GM18511 (cell line): ENCODE data around the gene SRGAP1.

Experiments
- ATAC-seq: cut with Tn5 transposase; IDR thresholded peaks from one replicate; pipeline ENCODE4 v1.9.1; 2021; ENCODE audit warnings: mild to moderate bottlenecking, moderate library complexity; ENCODE audit not compliant: unreplicated experiment

SRGAP1 gene

DNA sequence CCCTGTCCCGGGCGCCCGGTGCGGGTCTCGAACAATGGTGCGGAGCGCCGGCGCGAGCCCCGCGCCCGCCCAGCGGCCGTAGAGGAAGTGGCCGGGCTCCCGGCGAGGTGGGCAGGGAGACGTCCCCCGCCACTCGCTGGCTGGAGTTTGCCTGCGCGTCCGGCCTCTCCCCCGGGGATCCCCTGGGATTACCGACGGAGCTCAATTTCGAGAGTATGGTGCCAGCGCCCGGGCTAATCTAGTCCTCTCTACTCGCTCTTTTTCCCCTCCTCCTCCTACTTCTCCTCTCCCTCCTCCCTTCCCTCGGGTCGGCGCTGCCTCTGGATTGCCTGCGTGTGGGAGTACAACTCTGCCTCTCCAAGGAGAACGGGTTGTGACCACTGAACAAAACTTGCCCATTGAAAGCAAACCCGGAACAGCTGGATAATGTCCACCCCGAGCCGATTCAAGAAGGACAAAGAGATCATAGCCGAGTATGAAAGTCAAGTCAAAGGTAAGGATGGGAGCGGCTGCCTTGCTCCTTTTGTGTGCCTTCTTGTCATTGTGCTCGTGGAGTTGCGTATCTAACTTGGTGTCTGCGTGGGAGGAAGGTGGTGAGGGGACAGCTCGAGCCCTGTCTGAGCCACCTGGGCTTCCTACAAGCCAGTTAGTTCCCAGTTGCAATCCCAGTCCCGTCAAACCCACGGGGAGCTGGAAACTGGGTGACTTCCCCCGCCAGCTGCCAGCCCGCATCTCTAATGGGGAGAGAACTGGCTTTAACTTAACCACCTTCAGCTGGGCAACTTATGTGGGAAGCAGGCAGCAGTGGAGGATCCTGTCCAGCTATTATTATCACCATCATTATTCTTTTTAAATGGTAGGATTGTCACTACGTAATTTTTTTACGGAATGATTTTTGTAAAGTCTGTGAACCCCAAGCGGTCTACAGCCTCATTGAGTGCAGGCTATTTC lies at the start of gene SRGAP1:
Gene SRGAP1 (plus strand): TSS at position 310 of the 951 bp plus-strand sequence. CDS start 117 bp downstream, at position 427.
- ATAC-seq = no peak

DNA sequence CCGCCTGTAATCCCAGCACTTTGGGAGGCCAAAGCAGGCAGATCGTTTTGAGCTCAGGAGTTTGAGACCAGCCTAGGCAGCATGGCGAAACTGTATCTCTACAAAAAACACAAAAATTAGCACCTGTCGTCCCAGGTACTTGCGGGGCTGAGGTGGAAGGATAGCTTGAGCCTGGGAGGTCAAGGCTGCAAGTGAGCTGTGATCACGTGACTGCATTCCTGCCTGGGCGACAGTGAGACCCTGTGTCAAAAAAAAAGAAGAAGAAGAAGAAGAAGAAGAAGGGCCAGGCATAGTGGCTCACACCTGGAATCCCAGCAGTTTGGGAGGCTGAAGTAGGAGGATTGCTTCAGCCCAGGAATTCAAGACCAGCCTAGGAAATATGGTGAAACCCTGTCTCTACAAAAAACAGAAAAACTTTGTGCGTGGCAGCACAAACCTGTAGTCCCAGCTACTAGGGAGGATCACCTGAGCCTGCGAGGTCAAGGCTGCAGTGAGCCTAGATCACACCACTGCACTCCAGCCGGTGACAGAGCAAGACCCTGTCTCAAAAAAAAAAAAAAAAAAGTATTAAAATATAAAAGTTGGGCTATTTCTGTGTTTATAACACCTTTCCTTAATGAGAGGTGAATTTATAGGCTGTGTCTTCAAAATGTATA lies 49.3 kb upstream of the SRGAP1 start:
- no peak for ATAC-seq

DNA sequence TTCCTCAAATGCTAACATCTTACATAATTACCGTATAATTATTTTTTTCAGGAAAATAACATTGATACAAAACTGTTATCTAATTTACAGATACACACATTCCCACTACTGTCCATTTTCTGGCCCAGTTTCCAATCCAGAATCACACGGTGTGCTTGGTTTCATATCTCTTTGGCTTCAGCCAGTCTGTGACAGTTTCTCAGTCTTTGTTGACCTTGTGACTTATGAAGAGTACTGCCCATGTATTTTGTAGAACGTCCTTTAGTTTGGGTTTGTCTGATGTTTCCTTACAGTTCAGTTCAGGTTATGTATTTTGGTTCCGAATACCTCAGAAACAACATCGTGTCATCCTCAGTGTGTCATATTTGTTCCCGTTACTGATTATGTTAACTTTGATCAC lies 48.6 kb upstream of the SRGAP1 start:
- ATAC-seq = no peak

DNA sequence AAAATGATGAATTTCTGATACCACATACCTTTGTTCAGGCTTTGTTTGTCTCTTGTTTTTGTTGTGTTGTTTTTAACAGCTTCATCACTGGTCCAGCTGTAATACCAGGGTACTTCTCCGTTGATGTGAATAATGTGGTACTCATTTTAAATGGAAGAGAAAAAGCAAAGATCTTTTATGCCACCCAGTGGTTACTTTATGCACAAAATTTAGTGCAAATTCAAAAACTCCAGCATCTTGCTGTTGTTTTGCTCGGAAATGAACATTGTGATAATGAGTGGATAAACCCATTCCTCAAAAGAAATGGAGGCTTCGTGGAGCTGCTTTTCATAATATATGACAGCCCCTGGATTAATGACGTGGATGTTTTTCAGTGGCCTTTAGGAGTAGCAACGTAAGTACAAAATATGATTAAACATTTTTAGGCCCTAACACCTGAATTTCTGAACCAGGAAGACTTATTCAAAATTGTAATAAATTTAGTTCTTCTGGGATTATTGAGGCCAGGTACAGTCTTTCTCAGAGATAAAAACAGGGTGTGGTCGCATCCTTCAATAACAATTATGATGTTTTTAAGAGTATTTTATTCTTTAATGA lies 42.4 kb upstream of the SRGAP1 start:
- no peak for ATAC-seq

DNA sequence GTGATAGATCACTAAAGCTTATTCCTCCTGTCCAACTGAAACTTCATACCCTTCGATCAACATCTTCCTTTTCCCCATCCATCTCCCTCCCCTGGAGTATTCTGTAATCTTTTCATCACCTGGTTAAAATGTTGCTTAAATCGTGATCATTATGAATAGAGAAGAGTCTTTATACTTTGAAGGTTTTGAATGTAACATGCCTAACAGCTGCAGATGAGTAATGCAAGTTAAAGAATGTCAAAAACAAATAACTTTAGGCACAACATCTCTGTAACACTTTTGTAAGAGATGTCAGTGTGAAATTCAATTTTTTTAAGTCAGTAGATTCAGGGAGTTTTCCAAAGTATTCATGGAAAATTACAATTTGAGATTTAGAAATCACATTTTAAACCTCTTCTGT lies 39.8 kb upstream of the SRGAP1 start:
- ATAC-seq = no peak

DNA sequence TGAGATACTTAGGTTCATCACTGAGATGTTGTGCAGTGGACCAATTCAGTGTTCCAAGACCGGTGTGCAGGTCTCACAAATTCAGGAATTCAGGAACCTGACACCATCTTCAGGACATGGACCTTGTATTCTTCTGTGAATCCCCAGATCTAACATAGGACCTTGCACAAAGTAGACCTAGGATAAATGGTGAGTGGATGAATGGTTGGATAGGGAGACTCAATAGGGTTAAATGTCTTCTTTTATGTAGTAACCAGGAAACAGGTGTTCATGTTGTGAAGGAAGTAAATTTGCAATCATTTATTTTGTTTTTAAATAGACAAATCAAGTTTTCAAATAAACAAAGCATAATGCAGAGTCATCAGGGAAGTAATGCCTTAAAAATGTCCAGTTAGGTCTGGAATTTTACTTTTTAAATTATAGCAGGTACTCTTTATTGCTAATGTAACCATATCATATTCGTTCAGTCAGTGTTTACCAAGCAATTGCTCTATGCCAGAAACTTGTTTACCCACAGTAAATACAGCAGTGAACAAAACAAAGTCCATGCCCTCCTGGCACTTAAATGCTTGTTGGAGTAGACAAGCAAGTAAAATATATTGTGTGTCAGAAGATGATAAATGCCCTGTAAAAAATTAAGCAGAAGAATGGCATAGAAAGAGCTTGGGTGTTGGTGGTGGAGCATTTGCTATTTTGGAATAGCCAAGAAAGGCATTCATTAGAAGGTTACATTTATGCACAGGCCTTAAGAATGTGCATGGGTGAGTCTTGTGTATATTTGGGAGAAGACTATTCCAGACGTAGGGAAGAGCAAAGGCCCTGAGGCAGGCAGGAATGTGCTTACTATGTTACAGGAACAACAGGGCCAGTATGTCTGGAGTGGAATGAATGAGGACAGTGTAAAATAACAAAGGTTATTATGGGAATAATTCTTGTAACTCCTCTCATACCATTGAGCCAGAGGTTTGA lies 38.5 kb upstream of the SRGAP1 start:
- ATAC-seq = no peak

DNA sequence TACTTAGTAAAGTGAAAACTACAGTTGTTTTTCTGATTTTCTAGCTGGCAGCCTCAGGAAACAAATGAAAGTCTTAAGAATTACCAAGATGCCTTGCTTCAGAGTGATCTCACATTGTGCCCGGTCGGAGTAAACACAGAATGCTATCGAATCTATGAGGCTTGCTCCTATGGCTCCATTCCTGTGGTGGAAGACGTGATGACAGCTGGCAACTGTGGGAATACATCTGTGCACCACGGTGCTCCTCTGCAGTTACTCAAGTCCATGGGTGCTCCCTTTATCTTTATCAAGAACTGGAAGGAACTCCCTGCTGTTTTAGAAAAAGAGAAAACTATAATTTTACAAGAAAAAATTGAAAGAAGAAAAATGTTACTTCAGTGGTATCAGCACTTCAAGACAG lies 35.9 kb upstream of the SRGAP1 start:
- ATAC-seq = no peak

DNA sequence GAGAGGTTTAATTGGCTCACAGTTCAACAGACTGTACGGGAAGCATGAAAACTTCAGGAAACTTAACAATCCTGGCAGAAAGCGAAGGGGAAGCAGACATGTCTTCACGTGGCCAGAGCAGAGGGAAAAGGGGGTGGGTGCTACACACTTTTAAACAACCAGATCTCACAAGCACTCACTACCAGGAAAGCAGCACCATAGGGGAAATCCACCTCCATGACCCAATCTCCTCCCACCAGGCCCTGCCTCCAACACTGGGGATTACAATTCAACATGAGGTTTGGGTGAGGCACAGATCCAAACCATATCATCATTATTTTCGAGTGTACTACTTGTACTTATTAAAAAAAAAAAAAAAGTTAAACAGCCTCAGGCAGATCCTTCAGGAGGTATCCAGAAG lies 34.9 kb upstream of the SRGAP1 start:
- ATAC-seq = no peak

DNA sequence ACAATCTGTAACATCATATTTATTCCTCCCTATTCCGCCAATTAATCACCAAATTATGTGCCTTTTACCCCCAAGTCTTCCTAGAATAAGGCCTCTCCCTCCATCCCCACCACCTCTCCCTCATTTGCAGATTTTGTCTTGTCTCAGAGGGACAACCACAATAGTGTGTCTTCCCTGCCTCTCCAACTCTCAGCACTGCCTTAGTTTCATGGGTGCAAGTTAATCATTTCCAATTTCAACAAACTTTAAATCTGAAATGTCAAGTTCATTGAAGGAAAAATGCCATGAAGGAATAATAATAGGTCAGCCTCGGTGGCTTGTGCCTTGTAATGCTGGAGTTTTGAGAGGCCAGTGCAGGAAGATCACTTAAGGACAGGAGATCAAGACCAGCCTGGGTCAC lies 33.2 kb upstream of the SRGAP1 start:
- ATAC-seq = no peak

DNA sequence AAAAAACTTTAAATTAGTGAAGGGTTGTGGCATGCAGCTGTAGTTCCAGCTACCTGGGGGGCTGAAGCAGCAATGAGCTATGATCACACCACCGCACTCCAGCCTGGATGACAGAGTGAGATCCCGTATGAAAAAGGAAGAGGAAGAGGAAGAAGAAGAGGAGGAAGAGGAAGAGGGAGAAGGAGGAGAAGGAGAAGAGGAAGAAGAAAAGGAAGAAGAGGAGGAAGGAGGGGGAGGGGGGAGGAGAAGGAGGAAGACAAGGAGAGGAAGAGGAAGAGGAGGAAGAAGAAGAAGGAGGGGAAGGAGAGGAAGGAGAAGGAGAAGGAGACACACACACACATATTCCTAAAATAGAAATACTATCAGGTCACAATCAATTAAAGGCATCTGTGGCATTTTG lies 32.7 kb upstream of the SRGAP1 start:
- ATAC-seq = no peak

DNA sequence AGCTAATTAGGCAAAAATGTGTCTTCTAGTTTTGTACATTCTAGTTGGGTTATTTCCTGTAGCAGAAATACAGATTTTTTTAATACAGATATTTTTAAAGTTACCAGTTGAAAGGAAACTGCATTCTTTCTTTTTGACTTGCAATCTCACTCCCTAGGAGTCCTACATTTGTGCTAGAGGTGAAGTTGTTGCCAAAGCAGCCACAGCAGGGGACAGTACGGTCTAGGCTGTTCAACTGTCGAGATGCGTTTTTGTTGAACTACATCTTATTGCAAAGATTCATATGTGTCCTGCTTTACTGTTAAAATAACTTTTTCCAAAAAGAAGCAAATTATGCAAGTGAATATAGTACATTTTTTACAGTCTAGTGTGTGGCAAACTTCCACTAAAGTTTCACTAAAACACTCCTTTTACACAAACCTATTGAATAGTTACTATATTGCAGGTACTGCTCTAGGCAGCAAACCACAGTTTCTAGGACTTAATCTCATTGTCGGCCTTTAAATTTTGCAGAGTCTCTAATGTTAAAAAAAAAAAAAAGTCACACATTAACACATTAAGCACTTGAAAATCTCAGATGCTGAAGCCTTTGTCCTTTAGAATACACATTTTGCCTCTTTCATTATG lies 30.2 kb upstream of the SRGAP1 start:
- ATAC-seq = peak; percentile 43

DNA sequence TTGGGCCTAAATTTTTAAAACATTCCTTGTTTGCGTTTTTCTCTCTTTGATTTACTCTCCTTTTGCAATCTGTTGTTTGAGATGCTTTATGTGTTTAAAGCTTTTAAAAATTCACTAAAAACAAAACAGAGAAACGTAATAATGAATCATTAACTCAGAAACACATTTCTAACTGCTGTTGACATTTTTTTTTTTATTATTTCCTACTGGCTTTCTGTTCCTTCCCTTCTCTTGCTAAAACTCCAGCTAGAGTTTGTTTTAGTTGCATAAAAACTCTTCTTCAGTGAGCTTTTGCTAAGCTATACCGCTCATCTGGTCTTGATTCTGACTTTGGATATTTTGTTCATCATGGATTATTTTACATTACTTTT lies 29.0 kb upstream of the SRGAP1 start:
- no peak for ATAC-seq

DNA sequence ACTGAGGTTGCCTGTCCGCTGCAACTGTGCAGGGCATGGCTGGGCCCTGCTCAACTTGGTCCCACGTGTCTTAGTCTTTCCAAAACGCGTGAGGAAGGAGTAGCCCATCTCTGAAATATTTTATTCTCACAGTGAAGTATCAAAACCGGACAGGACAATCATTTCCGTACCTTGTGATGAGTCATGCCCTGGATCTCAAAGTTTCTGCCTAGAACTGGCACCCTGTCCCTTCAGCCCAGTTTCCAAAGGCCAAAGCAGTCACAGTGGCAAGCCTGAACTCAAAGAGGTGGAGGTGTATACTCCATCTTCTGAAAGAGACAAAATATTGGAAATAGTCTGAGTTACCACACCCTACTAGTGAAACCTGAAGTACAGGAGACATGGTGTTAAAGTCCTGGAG lies 28.5 kb upstream of the SRGAP1 start:
- peak; percentile 43 for ATAC-seq

DNA sequence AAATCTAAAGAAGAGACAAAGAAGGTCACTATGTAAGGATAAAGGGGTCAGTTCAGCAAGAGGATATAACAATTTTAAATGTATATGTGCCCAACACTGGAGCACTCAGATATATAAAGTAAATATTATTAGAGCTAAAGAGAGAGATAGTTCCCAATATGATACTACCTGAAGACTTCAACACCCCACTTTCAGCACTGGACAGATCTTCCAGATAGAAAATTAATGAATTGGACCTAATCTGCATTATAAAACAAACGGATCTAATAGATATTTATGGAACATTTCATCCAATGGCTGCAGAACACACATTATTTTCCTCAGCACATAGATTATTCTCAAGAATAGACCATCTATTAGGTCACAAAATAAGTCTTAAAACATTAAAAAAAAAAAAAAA lies 24.1 kb upstream of the SRGAP1 start:
- no peak for ATAC-seq

DNA sequence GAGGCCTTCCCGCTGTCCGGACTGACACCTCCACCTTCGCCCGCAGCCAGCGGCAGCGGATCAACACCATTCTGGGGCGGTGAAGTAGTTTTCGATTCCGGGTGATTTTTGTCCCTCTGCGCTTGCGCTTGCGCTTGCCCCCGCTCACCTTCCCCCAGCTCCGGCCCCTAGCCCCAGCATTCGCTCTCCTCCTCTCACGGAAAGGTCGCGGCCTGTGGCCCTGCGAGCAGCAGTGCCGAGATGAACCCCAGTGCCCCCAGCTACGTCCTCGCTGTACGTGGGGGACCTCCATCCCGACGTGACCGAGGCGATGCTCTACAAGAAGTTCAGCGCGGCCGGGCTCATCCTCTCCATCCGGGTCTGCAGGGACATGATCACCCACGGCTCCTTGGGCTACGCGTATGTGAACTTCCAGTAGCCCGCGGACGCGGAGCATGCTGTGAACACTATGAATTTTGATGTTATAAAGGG lies 22.7 kb upstream of the SRGAP1 start:
- ATAC-seq = no peak

DNA sequence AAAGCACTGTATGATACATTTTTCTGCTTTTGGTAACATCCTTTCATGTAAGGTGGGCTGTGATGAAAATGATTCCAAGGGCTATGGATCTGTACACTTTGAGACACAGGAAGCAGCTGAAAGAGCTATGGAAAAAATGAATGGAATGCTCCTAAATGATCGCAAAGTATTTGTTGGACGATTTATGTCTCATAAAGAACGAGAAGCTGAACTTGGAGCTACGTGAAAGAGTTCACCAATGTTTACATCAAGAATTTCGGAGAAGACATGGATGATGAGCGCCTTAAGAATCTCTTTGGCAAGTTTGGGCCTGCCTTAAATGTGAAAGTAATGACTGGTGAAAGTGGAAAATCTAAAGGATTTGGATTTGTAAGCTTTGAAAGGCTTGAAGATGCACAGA lies 22.1 kb upstream of the SRGAP1 start:
- ATAC-seq = no peak

DNA sequence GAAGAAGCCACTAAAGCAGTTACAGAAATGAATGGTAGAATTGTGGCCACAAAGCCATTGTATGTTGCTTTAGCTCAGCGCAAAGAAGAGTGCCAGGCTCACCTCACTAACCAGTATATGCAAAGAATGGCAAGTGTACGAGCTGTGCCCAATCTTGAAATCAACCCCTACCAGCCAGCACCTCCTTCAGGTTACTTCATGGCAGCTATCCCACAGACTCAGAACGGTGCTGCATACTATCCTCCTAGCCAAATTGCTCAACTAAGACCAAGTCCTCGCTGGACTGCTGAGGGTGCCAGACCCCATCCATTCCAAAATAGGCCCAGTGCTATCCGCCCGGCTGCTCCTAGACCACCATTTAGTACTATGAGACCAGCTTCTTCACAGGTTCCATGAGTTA lies 21.5 kb upstream of the SRGAP1 start:
- ATAC-seq = no peak

DNA sequence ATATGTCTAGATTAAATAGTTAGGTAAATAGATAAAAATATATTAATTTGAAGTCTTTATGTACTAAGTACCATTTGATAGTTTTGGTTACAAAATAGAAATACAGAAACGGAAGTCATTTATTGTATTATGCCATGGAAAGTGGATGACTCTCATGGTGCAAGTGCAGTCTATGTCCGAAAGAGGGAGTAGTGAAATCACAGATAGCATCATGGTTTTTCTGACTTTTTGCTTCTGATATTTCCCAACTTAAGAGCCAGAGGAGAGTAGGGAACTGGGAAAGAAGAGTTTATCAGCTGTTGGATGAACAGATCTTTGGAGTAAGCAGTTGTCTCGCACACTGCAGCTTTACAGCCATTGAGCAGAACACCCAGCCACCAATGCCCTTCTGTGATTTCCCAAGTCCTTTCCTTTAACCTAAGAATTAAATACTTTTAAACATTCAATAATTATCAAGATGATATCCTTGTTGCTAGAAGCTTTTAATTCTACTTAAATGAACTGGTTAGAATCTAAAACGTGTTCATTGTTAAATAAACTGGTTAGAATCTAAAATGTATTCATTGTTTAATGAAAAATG lies 18.4 kb upstream of the SRGAP1 start:
- ATAC-seq = peak; percentile 81

DNA sequence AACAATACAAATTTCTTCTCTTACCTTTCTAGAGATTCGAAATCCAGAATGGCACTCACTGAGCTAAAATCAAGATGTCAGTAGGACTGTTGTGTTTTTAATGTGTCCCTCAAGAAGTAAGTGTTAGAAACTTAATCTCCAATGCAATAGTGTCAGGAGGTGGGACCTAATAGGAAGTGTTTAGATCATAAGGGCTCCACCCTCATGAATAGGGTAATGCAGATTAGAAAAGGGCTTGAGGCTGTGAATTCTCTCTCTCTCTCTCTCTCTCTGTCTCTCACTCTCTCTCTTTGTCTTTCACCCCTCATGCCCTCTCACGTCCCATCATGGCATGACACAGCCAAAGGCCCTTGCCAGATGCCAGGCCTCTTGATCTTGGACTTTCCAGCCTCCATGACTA lies 15.6 kb upstream of the SRGAP1 start:
- ATAC-seq = no peak

DNA sequence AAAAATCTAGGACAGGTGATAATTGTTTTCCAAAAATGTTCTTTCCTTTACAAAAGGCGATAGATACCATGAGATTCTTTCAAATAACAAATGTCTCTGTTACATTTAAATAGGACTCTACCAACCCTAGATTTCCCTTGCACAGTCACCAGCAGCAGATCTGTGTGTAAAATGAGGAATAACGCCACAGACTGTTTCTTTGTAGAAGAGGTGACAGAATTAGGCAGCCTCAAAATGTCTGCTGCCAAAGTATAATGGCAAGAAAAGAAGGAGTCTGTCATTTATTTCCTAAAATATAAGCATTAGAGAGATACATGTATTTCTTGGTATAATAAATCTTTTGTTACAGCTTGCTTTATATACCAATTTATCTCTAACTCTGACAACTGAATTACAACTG lies 8.5 kb upstream of the SRGAP1 start:
- ATAC-seq = no peak
